CD4-positive, alpha-beta T cell treated with Interleukin-2 at 100 ng/mL for 4 hours (primary cell): Measurements from ENCODE around the gene B3GLCT.

Source experiments
- DNase-seq: peaks from one replicate; pipeline ENCODE4 v3.0.0-alpha.2; 2020; ENCODE audit warnings: low spot score

Gene B3GLCT

DNA sequence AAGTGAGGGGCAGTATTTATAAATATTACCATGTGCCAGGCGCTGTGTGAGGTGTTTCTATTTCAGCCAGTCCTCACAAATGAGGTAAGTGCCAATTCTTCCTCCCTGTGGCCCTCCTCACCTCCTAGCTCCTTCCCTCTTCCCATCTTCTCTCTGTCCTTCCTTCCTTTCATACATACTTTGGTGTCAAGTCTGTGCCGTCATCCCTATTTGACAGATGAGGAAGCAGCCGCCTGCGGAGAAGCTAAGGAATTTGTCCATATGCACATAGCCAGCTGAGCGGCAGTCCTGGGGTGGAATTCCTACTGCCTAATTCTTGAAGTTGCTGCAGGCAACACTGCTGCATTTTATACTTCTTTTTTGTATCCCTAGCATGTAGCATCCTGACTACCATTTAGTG lies 150.8 kb downstream of the B3GLCT start:
- DNase-seq = no peak

- DNase-seq = no peak
These were observed 151.6 kb downstream of the B3GLCT start for GRCh38 chr13:31351376-31351775.

- no peak for DNase-seq
These were observed 152.7 kb downstream of the B3GLCT start for GRCh38 chr13:31352467-31352866.

- no peak for DNase-seq
These were observed 155.2 kb downstream of the B3GLCT start for GRCh38 chr13:31355001-31355400.

DNA sequence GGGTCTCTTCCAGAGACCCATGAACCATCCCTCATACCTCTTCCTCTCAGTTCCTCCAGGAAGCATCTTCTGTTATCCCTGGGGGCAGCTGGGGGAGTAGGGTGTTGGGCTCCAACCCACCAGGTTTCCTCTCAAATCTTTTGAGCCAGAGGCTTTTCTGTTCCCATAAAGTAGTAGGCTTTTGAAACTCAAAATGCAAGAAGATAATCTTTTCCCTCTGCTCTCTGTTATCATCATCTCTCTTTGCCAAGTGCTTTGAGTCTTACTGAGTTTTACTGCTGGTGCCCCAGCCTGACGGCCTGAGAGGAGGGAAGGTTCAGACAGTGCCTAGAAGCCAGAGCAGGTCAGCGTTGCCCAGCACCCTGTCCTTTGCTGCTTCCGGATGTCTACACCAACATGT lies 157.2 kb downstream of the B3GLCT start:
- no peak for DNase-seq

DNA sequence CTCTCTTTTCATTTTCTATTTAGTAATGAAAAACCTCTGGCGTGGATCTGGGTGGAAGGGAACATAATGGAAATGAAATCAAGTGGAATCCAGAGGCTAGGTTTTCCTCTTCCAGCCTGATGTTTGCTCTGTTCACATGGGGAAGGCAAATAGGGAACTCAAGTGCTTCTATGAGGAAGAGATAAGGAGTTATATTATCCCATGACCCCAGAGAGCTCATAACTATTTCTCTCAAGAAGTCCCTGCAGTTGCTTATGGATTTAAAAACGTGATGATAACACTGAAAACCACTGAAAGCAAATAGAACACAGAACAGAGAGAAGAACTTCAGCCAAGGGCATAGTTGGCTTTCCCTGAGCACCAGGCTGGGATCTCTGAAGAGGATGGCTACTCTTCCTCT lies 157.8 kb downstream of the B3GLCT start:
- DNase-seq = no peak

- no peak for DNase-seq
These were observed 161.9 kb downstream of the B3GLCT start for GRCh38 chr13:31361673-31362072.

DNA sequence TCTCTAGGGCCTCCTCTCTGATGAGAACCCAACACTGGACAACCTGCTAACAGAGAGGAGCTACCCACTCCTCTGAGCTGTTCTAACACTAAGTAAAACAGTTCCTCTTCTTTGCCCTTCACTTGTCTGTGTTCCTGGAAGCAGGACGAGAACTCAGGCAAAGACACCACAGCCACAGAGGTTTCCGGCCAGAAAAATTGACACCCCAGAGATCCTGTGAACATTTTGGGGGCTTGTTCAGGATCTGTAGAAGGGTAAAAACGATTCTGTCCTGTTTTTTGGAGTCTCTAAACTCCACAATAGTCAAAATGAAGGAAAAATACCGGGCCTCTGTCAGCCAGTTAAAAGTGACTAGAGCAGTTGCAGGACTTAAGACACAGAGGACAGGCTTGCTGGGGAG lies 165.9 kb downstream of the B3GLCT start:
- no peak for DNase-seq

- DNase-seq = no peak
These were observed 167.6 kb downstream of the B3GLCT start for GRCh38 chr13:31367410-31367809.

DNA sequence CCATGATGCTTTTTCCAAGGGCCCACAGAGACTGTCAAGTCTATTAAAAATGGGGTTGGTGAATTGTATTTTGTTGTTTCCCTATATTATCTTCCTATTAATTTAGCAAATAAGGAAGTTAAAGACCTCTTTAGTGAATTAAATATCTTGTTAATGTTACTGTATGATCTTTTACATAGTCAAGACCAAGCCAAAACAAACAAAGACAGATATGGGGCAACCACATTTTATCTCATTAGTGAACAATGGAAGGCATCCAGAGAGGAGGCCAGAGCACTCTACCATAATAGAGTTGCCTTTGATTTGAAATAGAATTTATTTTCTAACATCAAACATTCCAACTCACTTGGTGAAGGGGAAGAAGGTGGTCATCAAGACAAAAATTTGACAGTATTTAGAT lies 169.4 kb downstream of the B3GLCT start:
- no peak for DNase-seq

- no peak for DNase-seq
These were observed 172.7 kb downstream of the B3GLCT start for GRCh38 chr13:31372454-31372853.

GRCh38 chr13:31374682-31375081 lies 174.9 kb downstream of the B3GLCT start:
- no peak for DNase-seq

DNA sequence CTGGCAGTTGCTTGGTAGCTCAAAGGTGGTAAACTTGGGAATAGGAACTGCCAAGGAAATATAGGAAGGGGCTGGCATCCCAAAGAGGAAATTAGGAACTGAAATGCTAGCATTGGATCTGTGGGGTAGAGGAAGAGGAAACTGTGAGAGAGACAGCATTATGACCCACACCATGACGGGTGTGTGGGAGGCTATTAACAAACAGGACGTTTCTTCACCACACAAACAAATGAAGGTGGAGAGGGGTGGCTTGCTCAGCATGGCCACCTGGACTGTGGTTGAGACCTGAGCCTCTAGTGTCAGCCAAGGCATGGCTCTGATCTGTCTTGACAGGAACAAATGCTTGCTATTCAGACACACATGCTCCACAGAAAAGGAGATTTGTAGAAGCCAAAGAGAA lies 178.2 kb downstream of the B3GLCT start:
- no peak for DNase-seq

- DNase-seq = no peak
These were observed 180.9 kb downstream of the B3GLCT start for GRCh38 chr13:31380715-31381114.
